Measurements from ENCODE around the gene PRR12.
"Not testable (repeated sequence)": the region's sequence is repeated elsewhere in the genome, so short reads cannot be mapped to it uniquely, and the experiment has no call there.

Gene PRR12

DNA sequence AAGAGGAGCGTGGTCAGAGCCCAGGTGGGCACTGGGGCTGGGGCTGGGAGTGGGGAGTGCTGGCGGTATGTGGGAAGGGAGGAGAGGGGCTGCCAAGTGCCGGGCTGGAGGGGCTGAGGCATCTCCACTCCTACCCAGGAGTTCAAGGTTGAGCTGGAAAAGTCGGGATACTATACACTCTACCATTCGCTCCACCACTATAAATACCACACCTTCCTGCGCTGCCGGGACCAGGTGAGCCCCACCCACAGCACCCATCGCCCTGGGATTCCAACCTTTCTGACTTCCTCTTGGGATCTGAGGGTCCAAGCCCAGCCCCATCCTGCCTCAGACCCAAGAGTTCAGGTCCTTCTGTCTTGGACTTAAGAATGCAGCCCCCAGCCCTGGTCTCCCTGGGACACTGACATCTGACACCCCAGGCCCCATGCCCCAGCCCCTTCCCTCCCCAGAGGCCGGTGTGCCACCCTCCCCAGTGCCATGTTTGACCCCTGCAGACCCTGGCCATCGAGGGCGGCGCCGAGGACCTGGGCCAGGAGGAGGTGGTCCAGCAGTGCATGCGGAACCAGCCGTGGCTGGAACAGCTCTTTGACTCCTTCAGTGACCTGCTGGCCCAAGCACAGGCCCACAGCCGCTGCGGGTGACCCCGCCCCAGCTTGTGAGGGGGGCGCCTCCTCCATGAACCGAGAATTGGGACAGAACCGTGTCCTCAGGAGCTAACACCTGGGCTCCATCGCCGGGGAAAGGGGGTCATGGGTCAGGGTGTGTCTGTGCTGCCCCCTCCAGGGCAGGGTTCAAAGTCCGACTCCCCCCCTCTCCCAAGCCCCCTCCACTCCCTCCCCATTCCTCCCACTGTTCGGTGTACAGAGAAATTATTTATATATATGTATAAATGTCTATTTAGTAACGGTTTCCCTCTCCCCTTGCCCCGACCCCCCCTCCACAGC is 34.3 kb downstream of the PRR12 start:
- no peak for DNase-seq (ENCODE audit: low spot score)

- DNase-seq (ENCODE audit: low spot score): no peak
Observed at GRCh38 chr19:49626226-49626625, 35.2 kb downstream of the PRR12 start.

GRCh38 chr19:49629659-49630058 is 38.7 kb downstream of the PRR12 start:
- DNase-seq (ENCODE audit: low spot score): no peak

- DNase-seq (ENCODE audit: low spot score): no peak
Observed at GRCh38 chr19:49631014-49631588, 40.1 kb downstream of the PRR12 start.

DNA sequence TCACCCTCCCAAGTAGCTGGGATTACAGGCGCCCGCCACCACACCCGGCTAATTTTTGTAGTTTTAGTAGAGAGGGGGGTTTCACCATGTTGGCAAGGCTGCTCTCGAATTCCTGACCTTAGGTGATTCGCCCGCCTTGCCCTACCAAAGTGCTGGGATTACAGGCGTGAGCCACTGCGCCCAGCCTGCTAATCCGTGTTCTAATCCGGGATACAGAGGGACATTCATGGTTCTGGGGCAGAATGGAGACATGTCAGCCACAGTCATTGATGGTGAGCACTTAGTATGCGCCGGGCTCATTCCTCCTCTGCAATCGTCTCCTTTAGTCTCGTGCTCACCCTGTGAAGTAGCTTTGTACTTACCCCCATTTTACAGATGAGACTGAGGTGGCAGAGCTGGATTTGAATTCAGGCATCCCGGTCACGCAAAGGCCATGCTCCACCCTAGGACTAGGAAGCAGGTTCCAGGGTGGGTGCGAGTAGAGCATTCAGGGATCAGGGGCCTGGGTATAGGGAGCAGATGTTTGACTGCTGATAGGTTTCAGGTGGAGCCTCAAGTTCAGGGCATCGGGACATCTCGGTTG is 40.7 kb downstream of the PRR12 start:
- DNase-seq (ENCODE audit: low spot score): no peak

GRCh38 chr19:49632576-49632975 is 41.6 kb downstream of the PRR12 start:
- DNase-seq (ENCODE audit: low spot score): no peak

DNA sequence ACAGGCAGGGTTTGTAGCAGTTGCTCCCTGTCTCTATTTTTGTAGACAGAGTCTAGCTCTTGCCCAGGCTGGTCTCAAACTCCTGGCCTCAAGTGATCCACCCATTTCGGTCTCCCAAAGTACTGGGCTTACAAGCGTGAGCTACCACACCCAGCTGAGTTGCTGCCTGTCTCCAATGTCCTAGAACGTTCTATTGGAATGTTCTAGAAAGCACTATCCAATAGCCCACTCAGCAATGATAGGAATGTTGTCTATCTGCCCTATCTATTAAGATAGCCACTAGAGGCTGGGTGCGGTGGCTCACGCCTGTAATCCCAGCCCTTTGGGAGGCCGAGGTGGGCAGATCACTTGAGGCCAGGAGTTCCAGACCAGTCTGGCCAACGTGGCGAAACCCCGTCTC is 42.3 kb downstream of the PRR12 start:
- DNase-seq (ENCODE audit: low spot score): not testable (repeated sequence)

DNA sequence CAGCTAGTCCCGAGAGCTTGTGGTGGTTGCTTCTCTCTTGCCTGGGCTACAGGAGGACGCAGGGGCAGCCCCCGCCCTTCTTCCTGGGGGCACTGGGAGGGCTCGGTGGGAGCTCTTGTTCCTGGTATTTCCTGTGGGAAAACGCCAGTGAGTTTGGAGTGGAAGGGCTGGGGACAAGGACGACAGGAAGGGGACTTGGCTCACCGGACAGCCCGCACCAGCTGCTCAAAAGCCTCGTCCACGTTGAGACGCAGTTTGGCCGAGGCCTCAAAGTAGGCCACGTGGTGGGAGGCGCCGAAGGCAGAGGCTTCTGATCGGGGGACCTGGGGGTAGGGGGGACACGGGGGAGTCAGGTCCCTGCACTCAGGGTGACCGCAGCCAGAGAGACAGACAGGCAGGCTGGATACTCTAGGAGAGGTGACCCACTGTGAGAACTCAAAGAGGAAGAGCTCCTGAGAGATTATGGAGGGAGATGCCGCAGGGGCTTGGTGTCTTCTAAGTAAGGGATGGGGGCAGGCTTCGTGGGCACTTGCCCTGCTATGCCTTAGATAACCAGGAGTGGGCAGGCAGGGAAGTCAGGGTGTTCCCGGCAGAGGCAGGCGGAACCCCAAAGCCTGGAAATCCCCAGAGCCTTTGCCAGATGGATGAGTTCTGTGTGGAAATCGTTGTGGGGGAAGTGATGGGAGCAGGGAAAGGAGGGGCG is 44.7 kb downstream of the PRR12 start:
- no peak for DNase-seq (ENCODE audit: low spot score)

DNA sequence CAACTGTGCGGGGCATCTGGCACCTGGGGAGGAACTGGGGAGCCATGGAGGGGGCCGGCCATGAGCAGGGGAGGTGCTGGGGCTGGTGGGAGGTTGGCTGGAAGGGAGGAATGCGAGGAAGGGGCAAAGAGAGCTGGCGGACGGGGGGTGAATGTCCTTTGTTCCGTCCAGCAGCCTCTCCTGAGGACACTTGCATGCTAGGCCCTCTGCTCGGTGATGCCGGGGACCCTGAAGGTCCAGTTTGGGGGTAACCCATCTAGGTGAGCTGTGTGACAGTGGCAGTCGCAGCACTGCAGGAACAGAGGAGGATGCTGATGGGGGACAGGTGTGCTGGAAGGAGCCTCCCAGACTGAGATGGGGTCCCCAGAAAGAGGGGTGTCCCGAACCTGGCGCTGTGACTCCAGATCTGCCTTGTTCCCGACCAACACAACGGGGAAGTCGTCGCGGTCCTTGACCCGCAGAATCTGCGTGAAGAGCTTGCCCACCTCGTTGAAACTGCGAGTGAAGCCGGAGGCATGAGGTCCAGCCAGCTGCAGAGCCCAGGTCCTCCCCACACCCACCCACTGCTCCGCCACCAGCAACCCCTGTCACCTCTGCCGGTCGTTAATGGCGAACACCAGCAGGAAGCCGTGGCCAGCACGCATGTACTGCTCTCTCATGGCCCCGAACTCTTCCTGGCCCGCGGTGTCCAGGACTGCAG is 45.4 kb downstream of the PRR12 start:
- DNase-seq (ENCODE audit: low spot score): no peak

DNA sequence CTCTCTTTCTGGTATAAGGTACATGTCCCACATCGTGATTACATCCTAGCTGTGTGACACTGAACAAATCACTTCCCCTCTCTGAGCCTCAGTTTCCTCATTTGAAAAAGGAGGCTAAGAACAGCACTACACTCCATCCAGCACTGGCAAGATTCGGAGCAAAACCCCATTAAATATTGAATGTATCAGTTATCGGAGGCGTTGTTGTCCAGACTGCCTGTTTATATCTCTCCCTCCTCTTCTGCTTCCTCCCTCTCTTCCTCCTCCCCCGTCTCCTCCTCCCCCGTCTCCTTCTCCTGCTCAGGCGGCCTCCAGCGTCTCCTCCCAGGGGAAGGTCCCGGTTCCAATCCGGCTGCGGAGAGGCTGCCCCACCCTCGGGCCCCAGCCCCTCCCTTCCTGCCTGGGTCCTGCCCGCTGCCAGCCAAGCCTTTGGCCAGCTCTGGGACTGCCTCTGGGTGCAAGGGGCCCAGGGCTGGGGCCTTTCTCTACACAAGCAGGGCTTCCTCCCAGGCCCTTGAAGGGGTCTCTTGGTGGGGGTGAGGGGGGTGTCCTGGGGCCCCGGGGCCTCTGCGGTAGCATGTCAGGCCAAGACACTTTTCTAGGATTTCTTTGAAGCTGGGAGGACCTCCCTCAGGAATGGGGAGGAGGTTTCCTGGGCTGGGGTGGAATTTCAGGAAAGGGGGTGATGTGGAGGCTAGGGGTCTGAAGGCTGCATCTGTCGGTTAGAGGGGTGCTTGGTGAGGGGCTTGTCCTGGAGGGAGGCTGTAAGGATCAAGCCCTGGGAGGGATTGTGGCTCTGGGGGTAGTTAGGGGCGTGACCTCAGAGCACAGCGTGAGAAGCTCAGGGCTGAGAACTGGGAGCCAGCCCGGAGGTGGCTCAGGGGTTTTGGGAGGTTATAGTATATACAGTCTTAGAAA is 47.1 kb downstream of the PRR12 start:
- peak; percentile 84 for DNase-seq (ENCODE audit: low spot score)

DNA sequence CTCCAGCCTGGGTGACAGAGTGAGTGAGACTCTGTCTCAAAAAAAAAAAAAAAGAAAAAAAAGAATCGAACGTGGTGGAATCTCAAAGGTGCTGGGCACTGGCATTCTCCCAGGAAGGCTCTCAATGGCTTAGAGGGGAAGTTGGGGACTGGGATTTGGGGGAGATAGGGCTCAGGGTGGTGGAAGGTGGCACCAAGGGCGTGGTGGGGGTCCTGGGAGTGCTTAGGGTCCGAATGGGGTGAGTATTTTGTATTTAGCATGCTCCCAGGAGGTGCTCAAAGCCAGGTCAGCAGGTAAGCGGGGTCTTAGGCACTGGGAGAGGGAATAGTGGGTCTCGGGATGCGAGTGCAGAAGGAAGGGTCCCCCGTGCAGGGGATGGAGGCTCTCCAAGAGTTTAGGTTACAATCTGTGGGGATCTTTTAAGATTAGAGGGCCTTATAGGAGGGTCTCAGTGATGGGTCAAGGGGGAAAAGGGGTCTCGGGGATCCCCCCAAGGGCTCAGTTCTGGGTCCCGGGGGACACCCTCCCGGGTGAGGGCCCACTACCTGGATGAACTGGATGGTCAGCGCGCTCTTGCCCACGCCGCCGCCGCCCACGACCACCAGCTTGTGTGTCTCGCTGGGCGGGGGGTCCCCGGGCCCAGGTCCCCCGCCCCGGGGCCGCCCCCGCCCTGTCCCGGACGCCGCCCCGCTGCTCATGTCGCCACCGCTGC is 48.6 kb downstream of the PRR12 start:
- no peak for DNase-seq (ENCODE audit: low spot score)

- DNase-seq (ENCODE audit: low spot score): peak; percentile 97
Observed at GRCh38 chr19:49640113-49640898, 49.3 kb downstream of the PRR12 start, which contains the start of gene RRAS. Gene RRAS, minus strand, starts transcription at chr19:49640143. Its CDS starts 45 bp downstream, at chr19:49640098.

DNA sequence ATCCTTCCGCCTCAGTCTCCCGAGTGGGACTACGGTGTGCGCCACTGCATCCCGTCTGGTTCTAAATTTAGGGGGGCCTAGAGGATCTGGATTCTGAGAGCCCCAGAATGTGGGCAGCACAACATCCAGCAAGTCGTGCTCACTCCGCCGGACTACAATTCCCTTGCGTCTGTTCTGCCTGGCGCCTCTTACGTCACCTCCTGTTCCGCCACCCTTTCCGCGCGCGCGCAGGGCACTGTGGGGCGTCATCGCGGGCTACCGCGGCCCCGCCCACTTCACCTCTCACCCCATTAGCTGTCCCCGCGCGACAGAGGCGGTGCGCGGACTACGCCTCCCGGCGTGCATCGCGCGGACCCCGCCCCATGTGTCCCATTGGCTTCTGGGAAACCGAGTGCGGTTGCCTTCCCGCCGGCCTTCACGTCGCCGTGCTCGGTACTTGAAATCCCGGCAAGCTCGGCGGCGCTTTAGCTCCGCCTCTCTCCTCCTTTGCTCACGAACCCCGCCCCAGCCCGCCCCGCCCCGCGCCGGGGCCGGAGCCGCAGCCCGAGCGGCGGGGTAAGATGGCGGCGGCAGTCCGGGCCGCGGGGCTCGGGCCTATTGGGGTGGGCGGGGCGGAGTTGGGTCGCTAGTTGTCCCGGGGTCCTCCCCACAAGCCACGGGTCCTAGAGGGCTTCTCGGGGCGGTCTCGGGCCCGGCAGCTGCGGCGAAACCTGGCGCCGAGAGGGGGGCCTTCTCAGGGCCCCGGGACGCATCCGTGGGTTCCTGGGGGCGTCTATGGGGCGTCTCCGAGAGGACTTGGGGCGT is 50.9 kb downstream of the PRR12 start, which contains the start of gene SCAF1:
Gene SCAF1 (plus strand): TSS at position 522 of the 804 bp plus-strand sequence. CDS start 2,818 bp downstream, outside the sequence.
- DNase-seq (ENCODE audit: low spot score): peak; percentile 97

DNA sequence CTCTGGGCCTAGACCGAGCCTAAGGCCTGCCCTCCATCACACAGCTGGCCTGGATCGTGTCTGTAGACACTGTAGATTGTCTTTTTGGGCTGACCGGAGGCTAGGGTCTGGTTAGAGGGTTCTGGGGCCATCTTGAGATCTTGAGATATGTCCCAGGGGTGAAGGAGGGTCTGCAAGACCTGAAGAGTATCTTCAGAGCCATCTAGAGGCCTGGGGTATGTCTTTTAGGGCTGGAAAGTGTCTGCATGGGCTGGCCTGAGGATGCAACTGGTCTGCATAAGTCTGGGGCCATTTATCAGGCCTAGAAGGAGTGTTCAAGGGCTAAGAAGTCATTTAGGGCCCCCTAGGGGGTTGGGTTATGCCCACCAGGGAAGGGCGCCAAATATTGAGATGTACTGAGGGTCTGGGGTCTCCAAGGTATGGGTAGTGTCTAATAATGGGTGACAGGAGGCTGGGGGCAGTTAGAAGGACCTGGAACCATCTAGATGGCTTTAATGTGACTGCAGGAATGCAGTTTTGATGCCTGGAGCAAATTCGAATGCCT is 51.6 kb downstream of the PRR12 start:
- no peak for DNase-seq (ENCODE audit: low spot score)

- no peak for DNase-seq (ENCODE audit: low spot score)
Observed at GRCh38 chr19:49643466-49643865, 52.5 kb downstream of the PRR12 start.

DNA sequence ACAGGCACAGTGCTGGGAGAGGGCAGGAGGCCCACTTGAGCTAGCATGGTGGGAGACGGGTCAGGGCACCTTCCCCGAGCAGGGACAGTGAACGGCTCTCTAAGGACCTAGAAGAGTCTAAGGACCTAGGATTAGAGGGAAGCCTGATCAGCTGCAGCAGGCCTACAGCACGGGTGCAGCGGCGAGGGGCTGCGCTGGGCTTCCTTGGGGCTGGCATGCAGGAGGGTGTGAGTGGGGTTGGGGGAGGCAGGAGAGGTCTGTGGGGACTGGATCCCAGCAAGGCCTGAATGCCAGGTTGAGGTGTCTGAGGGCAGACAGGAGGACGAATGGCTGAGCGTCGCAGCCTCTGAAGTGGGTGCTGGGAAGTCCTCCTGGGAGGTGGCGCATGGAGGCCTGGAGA is 54.6 kb downstream of the PRR12 start:
- no peak for DNase-seq (ENCODE audit: low spot score)

- no peak for DNase-seq (ENCODE audit: low spot score)
Observed at GRCh38 chr19:49645995-49646394, 55.0 kb downstream of the PRR12 start.

- no peak for DNase-seq (ENCODE audit: low spot score)
Observed at GRCh38 chr19:49646586-49646985, 55.6 kb downstream of the PRR12 start.
